ENCODE measurements around the gene TRIM32.

The TRIM32 gene

GRCh38 chr9:116712781-116713180, 25.7 kb downstream of the TRIM32 start:
- DNase-seq: no peak

DNA sequence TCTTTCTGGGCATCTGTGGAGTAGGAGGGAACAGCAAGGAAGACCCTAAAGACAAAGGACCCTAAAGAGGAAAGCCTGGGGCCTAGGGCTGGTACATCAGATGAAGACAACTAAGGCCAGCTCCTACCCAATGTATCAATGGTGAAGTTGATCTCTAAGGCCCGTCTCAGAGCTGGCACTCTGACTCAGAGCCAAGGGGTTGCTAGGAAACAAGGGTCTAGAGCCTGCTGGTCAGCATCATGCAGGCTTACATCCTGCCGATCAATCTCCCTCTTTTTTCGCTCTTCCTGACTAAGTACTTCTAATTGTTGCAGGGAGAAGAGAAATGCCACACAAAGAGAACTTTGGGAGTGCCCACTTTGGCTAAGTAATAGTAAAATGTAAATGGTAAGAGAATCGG, 26.2 kb downstream of the TRIM32 start:
- no peak for DNase-seq

GRCh38 chr9:116715751-116716150, 28.6 kb downstream of the TRIM32 start:
- no peak for DNase-seq

DNA sequence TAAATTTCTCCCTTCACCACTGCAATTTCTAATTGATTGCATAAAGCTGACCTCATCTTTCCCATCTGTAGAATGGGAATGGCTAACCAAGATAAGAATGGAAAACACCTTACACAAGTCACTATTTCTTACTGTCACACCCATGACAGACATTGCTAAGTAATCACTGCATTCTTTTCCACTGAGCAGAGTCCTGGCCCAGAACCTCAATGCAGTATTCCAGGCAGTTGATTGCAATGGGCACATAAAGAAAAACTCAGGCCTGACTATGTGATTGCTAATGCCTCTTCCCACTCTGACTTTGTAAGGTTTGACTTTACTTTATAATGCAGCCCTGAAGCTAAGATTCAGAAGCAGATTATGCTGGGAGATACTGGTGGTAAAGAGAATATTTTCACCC, 29.3 kb downstream of the TRIM32 start:
- no peak for DNase-seq

- DNase-seq: no peak
Observed at GRCh38 chr9:116717150-116717549, 30.0 kb downstream of the TRIM32 start.

DNA sequence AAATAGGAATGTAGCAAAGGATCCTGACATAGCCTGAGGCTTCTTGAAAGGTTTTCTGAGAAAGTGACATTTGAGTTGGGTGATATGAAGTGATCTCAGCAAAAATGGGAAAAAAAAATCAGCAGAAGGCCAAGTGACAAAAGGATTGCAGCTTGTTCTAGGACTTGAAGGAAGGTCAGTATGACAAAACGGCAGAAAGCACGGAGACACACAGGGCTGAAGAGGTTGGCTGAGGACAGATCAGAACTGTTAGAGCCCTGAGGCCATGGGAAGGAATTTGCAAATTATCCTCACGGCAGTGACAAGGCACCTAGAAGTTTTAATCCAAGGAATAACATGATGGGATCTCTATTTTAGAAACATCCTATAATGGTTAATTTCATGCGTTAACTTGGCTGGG, 31.0 kb downstream of the TRIM32 start:
- no peak for DNase-seq

- no peak for DNase-seq
Observed at GRCh38 chr9:116720111-116720510, 33.0 kb downstream of the TRIM32 start.

DNA sequence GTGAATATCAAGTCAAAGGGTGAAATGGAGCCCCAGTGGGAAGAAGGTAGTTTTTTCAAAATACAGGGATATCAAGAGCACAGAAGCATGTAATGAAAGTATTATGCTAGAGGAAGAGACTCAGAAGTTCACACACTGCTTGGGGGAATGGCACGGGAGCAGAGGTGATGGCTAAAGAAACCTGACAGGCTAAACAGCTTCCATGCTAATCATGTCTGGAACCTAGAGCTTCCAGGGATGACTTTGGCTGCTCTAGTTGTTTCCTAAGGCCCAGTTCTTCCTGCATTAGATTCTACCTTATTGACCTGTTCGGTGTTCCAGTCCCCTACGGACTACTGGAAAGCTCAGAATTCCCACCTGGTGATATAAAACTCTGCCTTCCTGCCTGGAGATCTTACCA, 34.3 kb downstream of the TRIM32 start:
- DNase-seq: no peak

GRCh38 chr9:116721944-116722343, 34.8 kb downstream of the TRIM32 start:
- DNase-seq: no peak

- DNase-seq: no peak
Observed at GRCh38 chr9:116724123-116724522, 37.0 kb downstream of the TRIM32 start.

DNA sequence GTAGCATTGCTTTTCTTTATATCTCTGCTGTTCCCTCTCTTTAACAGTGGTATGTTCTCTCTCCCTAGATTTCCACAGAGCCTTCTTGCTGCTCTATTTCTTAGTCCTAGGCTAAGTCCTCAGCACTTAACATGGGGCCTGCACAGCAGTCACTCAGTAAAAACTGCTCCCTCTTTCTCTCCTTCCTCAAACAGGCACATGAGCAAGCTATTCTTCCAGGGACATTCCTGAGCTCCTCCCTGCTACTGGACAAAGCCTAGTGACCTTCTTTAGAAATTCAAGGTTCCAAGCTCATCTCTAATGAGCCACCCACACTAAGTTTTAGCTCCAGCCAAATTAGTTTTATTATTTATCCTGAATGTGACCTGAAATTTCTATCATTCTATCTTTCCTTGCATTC, 39.5 kb downstream of the TRIM32 start:
- no peak for DNase-seq

DNA sequence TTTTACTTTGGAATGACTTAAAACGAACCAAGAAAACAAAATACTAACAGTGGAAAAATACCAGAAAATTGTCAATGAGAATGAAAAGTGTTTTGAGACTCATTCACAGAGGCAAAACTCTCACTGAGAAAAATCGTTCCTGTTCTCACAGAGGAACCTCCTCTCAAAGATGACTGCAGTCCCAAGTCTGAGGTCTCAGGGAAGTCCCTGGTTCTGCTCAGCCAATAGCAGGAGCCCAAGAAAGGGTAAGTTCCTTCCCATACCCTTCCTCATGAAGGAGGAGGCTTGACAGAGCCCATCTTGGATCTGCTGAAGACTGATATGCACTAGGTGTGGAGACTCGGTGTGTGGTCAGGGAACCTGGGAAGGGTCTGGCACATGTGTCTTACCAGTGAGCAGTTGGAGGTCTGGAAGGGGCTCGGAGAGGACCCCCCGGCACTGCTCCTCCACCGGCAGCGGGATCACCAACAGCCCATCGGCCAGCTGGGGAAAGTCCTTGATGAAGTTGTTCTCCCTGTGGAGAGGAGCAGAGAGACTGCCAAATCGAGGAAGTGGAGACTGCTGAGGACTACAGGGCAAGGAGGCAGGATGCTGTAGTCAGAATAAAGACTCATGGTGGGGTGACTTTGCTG, 46.0 kb downstream of the TRIM32 start:
- no peak for DNase-seq

GRCh38 chr9:116736399-116737151, 49.5 kb downstream of the TRIM32 start:
- DNase-seq: no peak

DNA sequence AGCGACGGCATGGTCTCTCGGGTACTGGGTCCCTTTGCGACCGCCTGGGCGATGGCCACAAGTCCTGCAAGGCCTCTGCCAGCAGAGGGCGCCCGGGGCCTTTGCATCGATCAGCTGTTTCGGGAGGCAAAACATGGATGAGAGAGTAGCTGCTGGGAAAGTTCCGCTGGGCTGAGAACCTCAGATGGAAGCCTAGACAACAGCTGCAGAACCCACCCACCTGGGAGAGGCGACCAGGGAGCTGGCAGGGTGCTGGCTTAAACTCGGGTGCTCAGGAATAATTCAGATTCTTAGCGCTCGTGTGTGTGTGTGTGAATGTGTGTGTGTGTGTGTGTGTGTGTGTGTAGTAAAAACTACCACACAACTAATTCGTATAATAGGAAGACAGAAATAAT, 50.0 kb downstream of the TRIM32 start:
- DNase-seq: peak; percentile 9

- DNase-seq: no peak
Observed at GRCh38 chr9:116741086-116741740, 54.1 kb downstream of the TRIM32 start.

- no peak for DNase-seq
Observed at GRCh38 chr9:116741742-116742141, 54.6 kb downstream of the TRIM32 start.

DNA sequence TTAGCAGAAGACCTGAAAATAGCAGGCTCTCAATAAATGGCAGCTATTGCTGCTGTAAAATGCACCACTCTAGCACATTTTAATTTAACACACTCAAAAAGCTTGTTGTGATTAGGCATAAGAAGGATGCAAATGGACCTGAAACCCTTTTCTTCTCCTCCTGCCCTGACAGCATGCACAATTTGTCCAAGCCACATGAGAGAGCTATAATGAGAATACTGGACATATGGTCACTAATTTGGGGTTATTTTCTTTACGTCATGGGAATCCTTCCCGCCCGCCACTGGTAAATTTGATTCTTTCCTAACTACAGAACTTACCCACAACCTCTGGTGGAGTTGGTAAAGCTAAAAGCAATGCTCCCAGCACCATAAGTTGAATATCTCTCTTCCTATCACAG, 62.1 kb downstream of the TRIM32 start:
- DNase-seq: no peak

- DNase-seq: no peak
Observed at GRCh38 chr9:116749772-116750171, 62.7 kb downstream of the TRIM32 start.

GRCh38 chr9:116750510-116750909, 63.4 kb downstream of the TRIM32 start:
- DNase-seq: no peak
